ENCODE results near the gene LYRM7. TPM values are rescaled to one million over a fixed set of nuclear protein-coding genes. Genes with fewer than 3 reads are reported as not detected.
"Not testable (repeated sequence)": the region's sequence is repeated elsewhere in the genome, so short reads cannot be mapped to it uniquely, and the experiment has no call there.

LYRM7 gene
- total RNA-seq, result 3.9 TPM

DNA sequence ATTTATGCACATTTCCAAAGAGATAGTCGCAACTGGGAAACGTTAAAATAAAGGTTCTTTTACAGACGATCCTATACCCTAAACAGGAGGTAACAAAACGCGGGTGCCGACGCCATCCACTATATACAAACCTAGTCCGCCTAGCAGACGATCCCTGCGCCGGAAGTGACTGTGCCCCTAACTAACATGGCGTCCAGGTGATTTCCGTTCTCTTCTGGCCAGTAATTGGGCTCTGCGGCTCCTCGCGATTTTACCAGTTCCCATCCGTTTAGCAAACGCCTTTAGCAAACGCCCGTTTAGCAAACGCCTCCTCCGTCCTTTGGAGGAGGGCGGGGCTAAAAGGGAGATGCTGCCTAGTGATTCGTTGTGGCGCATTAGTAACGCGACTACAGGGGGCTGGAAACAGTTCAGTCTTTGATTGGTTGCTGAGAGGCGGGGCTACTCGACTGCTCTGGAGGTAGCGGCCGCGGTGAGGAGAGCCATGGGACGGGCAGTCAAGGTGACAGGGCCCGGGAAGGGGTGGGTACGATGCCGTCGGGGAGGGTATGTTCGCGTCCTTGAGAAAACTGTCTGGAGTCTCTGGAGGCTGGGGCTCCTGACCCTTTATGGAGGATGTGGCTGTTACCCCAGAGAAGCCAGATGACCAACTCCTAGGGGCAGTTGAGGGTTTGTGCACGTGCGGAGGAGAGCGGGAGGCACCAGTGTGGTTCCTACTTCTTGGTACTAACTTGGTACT, at the start of gene LYRM7:
Gene LYRM7, plus strand, starts transcription at position 405 of the 736 bp plus-strand sequence. Its CDS starts 77 bp downstream, at position 482.
- H3K4me1 ChIP-seq, result peaks cover 16% of the 10 kb centered on the region
- H3K4me3 ChIP-seq, result peak within 1 kb of the TSS; percentile 61 to 63
- intact Hi-C loops (cut with DNase I), result no loop called here
- no peaks in the 10 kb centered on the region for H3K36me3 ChIP-seq
- H3K27me3 ChIP-seq, result no peaks in the 10 kb centered on the region
- peak; percentile 98 to 99 for DNase-seq (ENCODE audit: extremely low spot score in 2 of 2)
- no peaks in the 10 kb centered on the region for H3K9me3 ChIP-seq
- H3K27ac ChIP-seq, result peak within 1 kb of the TSS; percentile 81
- TF ChIP-seq POLR2A (IDR thresholded peaks at IDR 0.05) (no peak), POLR2AphosphoS5 (IDR thresholded peaks at IDR 0.05; ENCODE audit: insufficient read depth in 1 of 2, low read depth in 1 of 2) (peak; percentile 81 to 95)
- TF ChIP-seq, protein P1, sequence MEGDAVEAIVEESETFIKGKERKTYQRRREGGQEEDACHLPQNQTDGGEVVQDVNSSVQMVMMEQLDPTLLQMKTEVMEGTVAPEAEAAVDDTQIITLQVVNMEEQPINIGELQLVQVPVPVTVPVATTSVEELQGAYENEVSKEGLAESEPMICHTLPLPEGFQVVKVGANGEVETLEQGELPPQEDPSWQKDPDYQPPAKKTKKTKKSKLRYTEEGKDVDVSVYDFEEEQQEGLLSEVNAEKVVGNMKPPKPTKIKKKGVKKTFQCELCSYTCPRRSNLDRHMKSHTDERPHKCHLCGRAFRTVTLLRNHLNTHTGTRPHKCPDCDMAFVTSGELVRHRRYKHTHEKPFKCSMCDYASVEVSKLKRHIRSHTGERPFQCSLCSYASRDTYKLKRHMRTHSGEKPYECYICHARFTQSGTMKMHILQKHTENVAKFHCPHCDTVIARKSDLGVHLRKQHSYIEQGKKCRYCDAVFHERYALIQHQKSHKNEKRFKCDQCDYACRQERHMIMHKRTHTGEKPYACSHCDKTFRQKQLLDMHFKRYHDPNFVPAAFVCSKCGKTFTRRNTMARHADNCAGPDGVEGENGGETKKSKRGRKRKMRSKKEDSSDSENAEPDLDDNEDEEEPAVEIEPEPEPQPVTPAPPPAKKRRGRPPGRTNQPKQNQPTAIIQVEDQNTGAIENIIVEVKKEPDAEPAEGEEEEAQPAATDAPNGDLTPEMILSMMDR (IDR thresholded peaks at IDR 0.05), result peak in 1 of 3 experiments; percentile 11

DNA sequence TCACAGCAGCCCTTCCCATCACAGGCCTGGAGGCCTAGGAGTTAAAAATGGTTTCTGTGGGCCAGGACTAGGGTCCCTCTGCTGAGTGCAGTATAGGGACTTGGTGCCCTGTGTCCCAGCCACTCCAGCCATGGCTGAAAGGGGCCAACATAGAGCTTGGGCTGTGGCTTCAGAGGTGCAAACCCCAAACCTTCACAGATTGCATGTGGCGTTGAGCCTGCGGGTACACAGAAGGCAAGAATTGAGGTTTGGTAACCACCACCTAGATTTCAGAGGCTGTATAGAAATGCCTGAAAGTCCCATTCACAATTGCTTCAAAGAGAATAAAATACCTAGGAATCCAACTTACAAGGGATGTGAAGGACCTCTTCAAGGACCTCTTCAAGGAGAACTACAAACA, 43.5 kb upstream of the LYRM7 start:
- H3K36me3 ChIP-seq; H3K4me1 ChIP-seq; intact Hi-C loops (cut with DNase I); H3K4me3 ChIP-seq; H3K27me3 ChIP-seq; DNase-seq (ENCODE audit: extremely low spot score in 2 of 2); H3K9me3 ChIP-seq; H3K27ac ChIP-seq: not testable (repeated sequence)

DNA sequence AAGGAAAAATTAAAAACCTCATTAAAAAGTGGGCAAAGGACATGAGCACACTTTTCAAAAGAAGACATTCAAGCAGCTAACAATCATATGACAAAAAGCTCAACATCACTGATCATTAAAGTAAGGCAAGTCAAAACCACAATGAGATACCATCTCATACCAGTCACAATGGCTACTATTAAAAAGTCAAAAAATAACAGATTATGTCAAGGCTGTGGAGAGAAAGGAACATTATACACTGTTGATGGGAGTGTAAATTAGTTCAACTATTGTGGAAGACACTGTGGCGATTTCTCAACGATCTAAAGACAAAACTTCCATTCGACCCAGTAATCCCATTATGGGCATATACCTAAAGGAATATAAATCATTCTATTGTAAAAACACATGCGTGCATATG, 41.4 kb upstream of the LYRM7 start:
- no peak for TF ChIP-seq POLR2AphosphoS5 (IDR thresholded peaks at IDR 0.05; ENCODE audit: insufficient read depth in 1 of 2, low read depth in 1 of 2)
- no peak for TF ChIP-seq POLR2A (IDR thresholded peaks at IDR 0.05)
- TF ChIP-seq, protein P1 (IDR thresholded peaks at IDR 0.05), result no peak
- Histone ChIP-seq H3K27me3 (no peaks in the 10 kb centered on the region), H3K4me3 (no peak overlapping the region), H3K4me1 (no peaks in the 10 kb centered on the region), H3K9me3 (no peaks in the 10 kb centered on the region), H3K27ac (no peak overlapping the region), H3K36me3 (no peaks in the 10 kb centered on the region)
- DNase-seq (ENCODE audit: extremely low spot score in 2 of 2), result no peak
- intact Hi-C loops (cut with DNase I), result no loop called here

DNA sequence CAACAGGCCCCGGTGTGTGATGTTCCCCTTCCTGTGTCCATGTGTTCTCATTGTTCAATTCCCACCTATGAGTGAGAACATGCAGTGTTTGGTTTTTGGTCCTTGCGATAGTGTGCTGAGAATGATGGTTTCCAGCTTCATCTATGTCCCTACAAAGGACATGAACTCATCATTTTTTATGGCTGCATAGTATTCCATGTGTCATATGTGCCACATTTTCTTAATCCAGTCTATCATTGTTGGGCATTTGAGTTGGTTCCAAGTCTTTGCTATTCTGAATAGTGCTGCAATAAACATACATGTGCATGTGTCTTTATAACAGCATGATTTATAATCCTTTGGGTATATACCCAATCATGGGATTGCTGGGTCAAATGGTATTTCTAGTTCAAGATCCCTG, 37.7 kb upstream of the LYRM7 start:
- DNase-seq (ENCODE audit: extremely low spot score in 2 of 2); H3K9me3 ChIP-seq; H3K36me3 ChIP-seq; H3K4me1 ChIP-seq; H3K27ac ChIP-seq; H3K27me3 ChIP-seq; H3K4me3 ChIP-seq: not testable (repeated sequence)
- intact Hi-C loops (cut with DNase I), result loop anchor here (5.0 kb wide), 1 partner anchor 581 kb away; no protein-coding TSS in a partner anchor

DNA sequence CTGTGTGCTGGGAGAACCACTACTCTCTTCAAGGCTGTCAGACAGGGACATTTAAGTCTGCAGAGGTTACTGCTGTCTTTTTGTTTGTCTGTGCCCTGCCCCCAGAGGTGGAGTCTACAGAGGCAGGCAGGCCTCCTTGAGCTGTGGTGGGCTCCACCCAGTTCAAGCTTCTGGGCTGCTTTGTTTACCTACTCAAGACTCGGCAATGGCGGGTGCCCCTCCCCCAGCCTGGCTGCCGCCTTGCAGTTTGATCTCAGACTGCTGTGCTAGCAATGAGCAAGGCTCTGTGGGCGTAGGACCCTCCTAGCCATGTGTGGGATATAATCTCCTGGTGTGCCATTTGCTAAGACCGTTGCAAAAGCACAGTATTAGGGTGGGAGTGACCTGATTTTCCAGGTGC, 32.3 kb upstream of the LYRM7 start:
- DNase-seq (ENCODE audit: extremely low spot score in 2 of 2), result not testable (repeated sequence)

DNA sequence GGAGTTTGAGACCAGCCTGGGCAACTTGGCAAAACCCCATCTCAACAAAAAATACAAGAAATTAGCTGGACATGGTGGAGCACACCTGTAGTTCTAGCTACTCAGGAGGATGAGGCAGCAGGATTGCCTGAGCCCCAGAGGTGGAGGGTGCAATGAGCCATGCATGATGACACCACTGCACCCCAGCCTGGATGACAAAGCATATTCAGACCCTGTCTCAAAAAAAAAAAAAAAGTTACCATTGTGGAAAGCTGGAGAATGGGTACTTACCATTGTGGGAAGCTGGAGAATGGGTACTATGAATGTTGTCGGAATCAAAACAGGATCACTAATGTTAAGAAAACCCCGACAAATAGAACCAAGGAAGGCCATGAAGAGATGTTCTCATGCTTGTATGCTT, 31.4 kb upstream of the LYRM7 start:
- TF ChIP-seq POLR2AphosphoS5 (IDR thresholded peaks at IDR 0.05; ENCODE audit: insufficient read depth in 1 of 2, low read depth in 1 of 2) (no peak), POLR2A (IDR thresholded peaks at IDR 0.05) (no peak)
- TF ChIP-seq, protein P1 (IDR thresholded peaks at IDR 0.05), result no peak
- no peaks in the 10 kb centered on the region for H3K4me1 ChIP-seq
- H3K36me3 ChIP-seq, result no peaks in the 10 kb centered on the region
- no peak overlapping the region for H3K27ac ChIP-seq
- intact Hi-C loops (cut with DNase I), result no loop called here
- no peak for DNase-seq (ENCODE audit: extremely low spot score in 2 of 2)
- no peaks in the 10 kb centered on the region for H3K27me3 ChIP-seq
- no peak overlapping the region for H3K4me3 ChIP-seq
- H3K9me3 ChIP-seq, result no peaks in the 10 kb centered on the region

More for the DNA sequence above, 32.3 kb upstream of the LYRM7 start:
- intact Hi-C loops (cut with DNase I); H3K27ac ChIP-seq; H3K4me3 ChIP-seq; H3K27me3 ChIP-seq; H3K9me3 ChIP-seq; H3K36me3 ChIP-seq; H3K4me1 ChIP-seq: not testable (repeated sequence)
